K562 (cell line): ENCODE measurements around the gene SERPINF2. TPM values are rescaled to one million over a fixed set of nuclear protein-coding genes. Genes with fewer than 3 reads are reported as not detected.

ENCODE experiments used
- CREBBP ChIP-seq: IDR thresholded peaks from one replicate; pipeline ENCODE4 v1.6.1; 2012; ENCODE audit warnings: low read depth, mild to moderate bottlenecking, control low read depth, inconsistent platforms, low read length
- HNRNPH1 ChIP-seq: fragments of 200-400 bp; formaldehyde crosslinking; optimal IDR thresholded peaks from 2 replicates; pipeline ENCODE3; 2017; ENCODE audit warnings: low read depth, mild to moderate bottlenecking, low read length, moderate library complexity
- NFIC ChIP-seq: fragments of 450-650 bp; IDR thresholded peaks from 2 replicates; pipeline ENCODE4 v1.6.1; 2017; ENCODE audit warnings: mild to moderate bottlenecking, inconsistent platforms
- SOX6 ChIP-seq: fragments of 450-650 bp; IDR thresholded peaks from 2 replicates; pipeline ENCODE4 v1.6.1; 2014; ENCODE audit warnings: mild to moderate bottlenecking
- TCF3 ChIP-seq: sonication (generic); formaldehyde crosslinking; IDR thresholded peaks from 2 replicates; pipeline ENCODE4 v1.4.0; 2020; ENCODE audit warnings: mild to moderate bottlenecking, missing genetic modification reagents
- ZEB2 ChIP-seq: fragments of 450-650 bp; IDR thresholded peaks from 2 replicates; pipeline ENCODE4 v1.6.1; 2016
- ZNF3 ChIP-seq: fragments of 250-450 bp; sonication (Bioruptor Pico); IDR thresholded peaks from 2 replicates; pipeline ENCODE4 v1.5.0; 2021; ENCODE audit warnings: mild to moderate bottlenecking, moderate library complexity
- polyA plus RNA-seq, 8 experiments: library from polyadenylated mRNA; depleted of rRNA in 4 of 8; stranded (reverse) in 5 of 8; unstranded in 3 of 8; fragments of >200 nt; fragmentation: Nextera tagmentation in 2 of 8; fragmentation: Illumina TruSeq in 1 of 8; extraction: Ambion mirVana in 2 of 8; extraction: Trizol in 1 of 8; gene quantifications; 2 replicates each; pipeline versions ENCODE4 v1.2.1 to v1.2.3, GENCODE V29; 2011 to 2014; ENCODE audit warnings: inconsistent platforms in 1 of 8, missing spikeins in 1 of 8
- total RNA-seq, 7 experiments: library from RNA; depleted of rRNA in 6 of 7; stranded (reverse); fragments of >200 nt in 6 of 7; fragmentation: Illumina TruSeq in 2 of 7; extraction: Trizol in 2 of 7; gene quantifications; 2 replicates each; pipeline versions ENCODE4 v1.2.1 to v1.2.3, GENCODE V29; 2011 to 2021; ENCODE audit warnings: low replicate concordance in 1 of 7
- TF ChIP-seq, protein P1 (sequence below): sonication (generic); formaldehyde crosslinking; IDR thresholded peaks from 2 replicates; pipeline ENCODE4 v1.8.1; 2022; ENCODE audit warnings: missing genetic modification reagents
- TF ChIP-seq, protein P2 (sequence below): fragments of 450-650 bp; IDR thresholded peaks from 2 replicates; pipeline ENCODE4 v1.7.0; 2016; ENCODE audit warnings: borderline replicate concordance
- TF ChIP-seq, protein P3 (sequence below): fragments of 200-800 bp; sonication (Bioruptor generic); IDR thresholded peaks from 2 replicates; pipeline ENCODE4 v1.6.1; 2017; ENCODE audit warnings: missing genetic modification characterization, missing compliant biosample characterization
- TF ChIP-seq, protein P4 (sequence below): sonication (generic); formaldehyde crosslinking; IDR thresholded peaks from 2 replicates; pipeline ENCODE4 v1.8.0; 2022; ENCODE audit warnings: missing genetic modification reagents, mild to moderate bottlenecking, moderate library complexity, borderline replicate concordance
- TF ChIP-seq, protein P5 (sequence below), 2 experiments: fragments of 450-650 bp; formaldehyde crosslinking in 1 of 2; IDR thresholded peaks; 2 replicates each; pipeline versions ENCODE4 v1.4.0 to v1.6.1; 2014 to 2020; ENCODE audit warnings: mild to moderate bottlenecking in 2 of 2, borderline replicate concordance in 1 of 2, low read depth in 1 of 2
- TF ChIP-seq, protein P6 (sequence below): sonication (generic); IDR thresholded peaks from 2 replicates; pipeline ENCODE4 v1.6.1; 2016

Gene SERPINF2
- total and polyA plus RNA-seq, 9 of the 15 experiments (the other 6 are each of a cell fraction or from before 2014, with no cell fraction given): 0.22 TPM; not detected in 8

DNA sequence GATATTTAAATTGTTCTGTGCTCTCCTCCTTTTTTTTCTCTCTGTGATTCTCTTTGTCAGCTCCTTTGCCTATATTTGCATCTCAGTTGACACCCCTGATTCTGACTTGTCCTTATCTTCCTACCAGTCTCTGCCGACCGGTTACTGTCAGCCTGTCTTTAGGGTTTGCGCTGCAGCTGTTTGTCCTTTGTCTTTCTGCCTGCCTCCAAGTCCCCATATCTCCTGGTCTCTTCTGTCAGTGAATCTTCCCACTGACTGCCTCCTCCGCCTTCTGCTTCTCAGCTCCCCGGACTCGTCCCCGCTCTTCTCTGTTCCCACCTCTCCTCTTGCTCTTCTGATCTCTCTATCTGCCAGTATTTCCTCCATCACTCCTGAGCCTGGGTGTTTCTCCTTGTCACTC is 37.7 kb upstream of the SERPINF2 start (continued):
- TF ChIP-seq, protein P1, sequence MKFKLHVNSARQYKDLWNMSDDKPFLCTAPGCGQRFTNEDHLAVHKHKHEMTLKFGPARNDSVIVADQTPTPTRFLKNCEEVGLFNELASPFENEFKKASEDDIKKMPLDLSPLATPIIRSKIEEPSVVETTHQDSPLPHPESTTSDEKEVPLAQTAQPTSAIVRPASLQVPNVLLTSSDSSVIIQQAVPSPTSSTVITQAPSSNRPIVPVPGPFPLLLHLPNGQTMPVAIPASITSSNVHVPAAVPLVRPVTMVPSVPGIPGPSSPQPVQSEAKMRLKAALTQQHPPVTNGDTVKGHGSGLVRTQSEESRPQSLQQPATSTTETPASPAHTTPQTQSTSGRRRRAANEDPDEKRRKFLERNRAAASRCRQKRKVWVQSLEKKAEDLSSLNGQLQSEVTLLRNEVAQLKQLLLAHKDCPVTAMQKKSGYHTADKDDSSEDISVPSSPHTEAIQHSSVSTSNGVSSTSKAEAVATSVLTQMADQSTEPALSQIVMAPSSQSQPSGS (CRISPR knock-in tag): no peak
- TF ChIP-seq, protein P2, sequence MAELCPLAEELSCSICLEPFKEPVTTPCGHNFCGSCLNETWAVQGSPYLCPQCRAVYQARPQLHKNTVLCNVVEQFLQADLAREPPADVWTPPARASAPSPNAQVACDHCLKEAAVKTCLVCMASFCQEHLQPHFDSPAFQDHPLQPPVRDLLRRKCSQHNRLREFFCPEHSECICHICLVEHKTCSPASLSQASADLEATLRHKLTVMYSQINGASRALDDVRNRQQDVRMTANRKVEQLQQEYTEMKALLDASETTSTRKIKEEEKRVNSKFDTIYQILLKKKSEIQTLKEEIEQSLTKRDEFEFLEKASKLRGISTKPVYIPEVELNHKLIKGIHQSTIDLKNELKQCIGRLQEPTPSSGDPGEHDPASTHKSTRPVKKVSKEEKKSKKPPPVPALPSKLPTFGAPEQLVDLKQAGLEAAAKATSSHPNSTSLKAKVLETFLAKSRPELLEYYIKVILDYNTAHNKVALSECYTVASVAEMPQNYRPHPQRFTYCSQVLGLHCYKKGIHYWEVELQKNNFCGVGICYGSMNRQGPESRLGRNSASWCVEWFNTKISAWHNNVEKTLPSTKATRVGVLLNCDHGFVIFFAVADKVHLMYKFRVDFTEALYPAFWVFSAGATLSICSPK: no peak
- TF ChIP-seq ZNF3 (CRISPR knock-in tag) (no peak), CREBBP (no peak), NFIC (peak; percentile 65), TCF3 (CRISPR knock-in tag) (peak; percentile 82), ZEB2 (peak; percentile 64; the same call in 1 of the 2 replicates), HNRNPH1 (no peak), SOX6 (peak; percentile 92)
- TF ChIP-seq, protein P3, sequence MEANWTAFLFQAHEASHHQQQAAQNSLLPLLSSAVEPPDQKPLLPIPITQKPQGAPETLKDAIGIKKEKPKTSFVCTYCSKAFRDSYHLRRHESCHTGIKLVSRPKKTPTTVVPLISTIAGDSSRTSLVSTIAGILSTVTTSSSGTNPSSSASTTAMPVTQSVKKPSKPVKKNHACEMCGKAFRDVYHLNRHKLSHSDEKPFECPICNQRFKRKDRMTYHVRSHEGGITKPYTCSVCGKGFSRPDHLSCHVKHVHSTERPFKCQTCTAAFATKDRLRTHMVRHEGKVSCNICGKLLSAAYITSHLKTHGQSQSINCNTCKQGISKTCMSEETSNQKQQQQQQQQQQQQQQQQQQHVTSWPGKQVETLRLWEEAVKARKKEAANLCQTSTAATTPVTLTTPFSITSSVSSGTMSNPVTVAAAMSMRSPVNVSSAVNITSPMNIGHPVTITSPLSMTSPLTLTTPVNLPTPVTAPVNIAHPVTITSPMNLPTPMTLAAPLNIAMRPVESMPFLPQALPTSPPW (CRISPR knock-in tag): peak; percentile 29; the same call in 1 of the 2 replicates
- TF ChIP-seq, protein P4, sequence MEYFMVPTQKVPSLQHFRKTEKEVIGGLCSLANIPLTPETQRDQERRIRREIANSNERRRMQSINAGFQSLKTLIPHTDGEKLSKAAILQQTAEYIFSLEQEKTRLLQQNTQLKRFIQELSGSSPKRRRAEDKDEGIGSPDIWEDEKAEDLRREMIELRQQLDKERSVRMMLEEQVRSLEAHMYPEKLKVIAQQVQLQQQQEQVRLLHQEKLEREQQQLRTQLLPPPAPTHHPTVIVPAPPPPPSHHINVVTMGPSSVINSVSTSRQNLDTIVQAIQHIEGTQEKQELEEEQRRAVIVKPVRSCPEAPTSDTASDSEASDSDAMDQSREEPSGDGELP: peak; percentile 91
- TF ChIP-seq, protein P5, sequence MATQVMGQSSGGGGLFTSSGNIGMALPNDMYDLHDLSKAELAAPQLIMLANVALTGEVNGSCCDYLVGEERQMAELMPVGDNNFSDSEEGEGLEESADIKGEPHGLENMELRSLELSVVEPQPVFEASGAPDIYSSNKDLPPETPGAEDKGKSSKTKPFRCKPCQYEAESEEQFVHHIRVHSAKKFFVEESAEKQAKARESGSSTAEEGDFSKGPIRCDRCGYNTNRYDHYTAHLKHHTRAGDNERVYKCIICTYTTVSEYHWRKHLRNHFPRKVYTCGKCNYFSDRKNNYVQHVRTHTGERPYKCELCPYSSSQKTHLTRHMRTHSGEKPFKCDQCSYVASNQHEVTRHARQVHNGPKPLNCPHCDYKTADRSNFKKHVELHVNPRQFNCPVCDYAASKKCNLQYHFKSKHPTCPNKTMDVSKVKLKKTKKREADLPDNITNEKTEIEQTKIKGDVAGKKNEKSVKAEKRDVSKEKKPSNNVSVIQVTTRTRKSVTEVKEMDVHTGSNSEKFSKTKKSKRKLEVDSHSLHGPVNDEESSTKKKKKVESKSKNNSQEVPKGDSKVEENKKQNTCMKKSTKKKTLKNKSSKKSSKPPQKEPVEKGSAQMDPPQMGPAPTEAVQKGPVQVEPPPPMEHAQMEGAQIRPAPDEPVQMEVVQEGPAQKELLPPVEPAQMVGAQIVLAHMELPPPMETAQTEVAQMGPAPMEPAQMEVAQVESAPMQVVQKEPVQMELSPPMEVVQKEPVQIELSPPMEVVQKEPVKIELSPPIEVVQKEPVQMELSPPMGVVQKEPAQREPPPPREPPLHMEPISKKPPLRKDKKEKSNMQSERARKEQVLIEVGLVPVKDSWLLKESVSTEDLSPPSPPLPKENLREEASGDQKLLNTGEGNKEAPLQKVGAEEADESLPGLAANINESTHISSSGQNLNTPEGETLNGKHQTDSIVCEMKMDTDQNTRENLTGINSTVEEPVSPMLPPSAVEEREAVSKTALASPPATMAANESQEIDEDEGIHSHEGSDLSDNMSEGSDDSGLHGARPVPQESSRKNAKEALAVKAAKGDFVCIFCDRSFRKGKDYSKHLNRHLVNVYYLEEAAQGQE (IDR thresholded peaks at IDR 0.05; ENCODE audit: borderline replicate concordance): 0 out of 2 replicates have a peak, but pooled peaks have one; percentile 9
- TF ChIP-seq, protein P5 (CRISPR knock-in tag; IDR thresholded peaks at IDR 0.05; ENCODE audit: low read depth): no peak
- TF ChIP-seq, protein P6, sequence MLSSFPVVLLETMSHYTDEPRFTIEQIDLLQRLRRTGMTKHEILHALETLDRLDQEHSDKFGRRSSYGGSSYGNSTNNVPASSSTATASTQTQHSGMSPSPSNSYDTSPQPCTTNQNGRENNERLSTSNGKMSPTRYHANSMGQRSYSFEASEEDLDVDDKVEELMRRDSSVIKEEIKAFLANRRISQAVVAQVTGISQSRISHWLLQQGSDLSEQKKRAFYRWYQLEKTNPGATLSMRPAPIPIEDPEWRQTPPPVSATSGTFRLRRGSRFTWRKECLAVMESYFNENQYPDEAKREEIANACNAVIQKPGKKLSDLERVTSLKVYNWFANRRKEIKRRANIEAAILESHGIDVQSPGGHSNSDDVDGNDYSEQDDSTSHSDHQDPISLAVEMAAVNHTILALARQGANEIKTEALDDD: 0 out of 2 replicates have a peak, but pooled peaks have one; percentile 40
